H1 (cell line): ENCODE data around the gene C3AR1. TPM values are rescaled to one million over a fixed set of nuclear protein-coding genes. Genes with fewer than 3 reads are reported as not detected.

ENCODE experiments used
- CTCF ChIA-PET: fragments of 300-600 bp; sonication (Branson Sonifier 250); formaldehyde crosslinking; loops from one replicate; lab custom pipeline; 2021; ENCODE audit not compliant: partially characterized antibody; lab: Charles Lee
- POLR2A ChIA-PET: fragments of 300-600 bp; sonication (Branson Sonifier 250); formaldehyde crosslinking; loops from one replicate; lab custom pipeline; 2021; ENCODE audit warnings: inconsistent platforms; ENCODE audit not compliant: partially characterized antibody; lab: Charles Lee
- DNase-seq, 2 experiments: peaks; one replicate each; pipeline versions ENCODE4 v3.0.0 to v3.0.0-alpha.2; 2010 to 2022; ENCODE audit warnings: low spot score in 2 of 2, low read depth in 1 of 2, mixed read lengths in 1 of 2
- FAIRE-seq: peaks from 2 replicates; lab custom pipeline; 2011; peaks lifted over from hg19 to GRCh38; lab: Jason Lieb, UNC
- H2AFZ ChIP-seq: 2 replicates; pipeline ENCODE4 v1.8.1; 2012; ENCODE audit warnings: low read length, inconsistent platforms
- H2AK5ac ChIP-seq: 2 replicates; pipeline ENCODE4 v1.6.1; 2013; ENCODE audit warnings: low read depth, low read length
- H2BK120ac ChIP-seq: replicated peaks from 2 replicates; pipeline ENCODE3; 2013; ENCODE audit warnings: low read depth, low read length, inconsistent platforms
- H2BK12ac ChIP-seq: 2 replicates; pipeline ENCODE4 v1.6.1; 2013; ENCODE audit warnings: low read depth, low read length
- H2BK15ac ChIP-seq: 2 replicates; pipeline ENCODE4 v1.6.1; 2013; ENCODE audit warnings: low read length
- H2BK20ac ChIP-seq: 2 replicates; pipeline ENCODE4 v1.6.1; 2013; ENCODE audit warnings: low read length
- H2BK5ac ChIP-seq: 2 replicates; pipeline ENCODE4 v1.6.1; 2013; ENCODE audit warnings: low read depth, low read length
- H3K14ac ChIP-seq: 2 replicates; pipeline ENCODE4 v1.6.1; 2013; ENCODE audit warnings: inconsistent platforms; ENCODE audit not compliant: insufficient read length
- H3K18ac ChIP-seq: 2 replicates; pipeline ENCODE4 v1.6.1; 2013; ENCODE audit warnings: low read length; ENCODE audit errors: extremely low read depth
- H3K23ac ChIP-seq: 2 replicates; pipeline ENCODE4 v1.6.1; 2013; ENCODE audit warnings: inconsistent platforms; ENCODE audit not compliant: insufficient read length
- H3K23me2 ChIP-seq: 2 replicates; pipeline ENCODE4 v1.6.1; 2013; ENCODE audit warnings: low read depth, low read length
- H3K27ac ChIP-seq: 2 replicates; pipeline ENCODE4 v1.6.1; 2011; ENCODE audit warnings: low read depth, low read length, inconsistent platforms
- H3K27me3 ChIP-seq, 4 experiments: replicated peaks in 1 of 4; 1 replicate in 1 of 4; 2 replicates in 3 of 4; pipeline versions ENCODE4 v1.6.1 to v1.8.1; 2011 to 2013; ENCODE audit warnings: low read length in 3 of 4, mild to moderate bottlenecking in 3 of 4, inconsistent platforms in 2 of 4, mixed read lengths in 2 of 4, moderate library complexity in 1 of 4; ENCODE audit not compliant: control insufficient read depth in 3 of 4, insufficient read depth in 3 of 4; ENCODE audit errors: extremely low read depth in 1 of 4
- H3K36me3 ChIP-seq, 4 experiments: 2 replicates each; pipeline versions ENCODE4 v1.6.1 to v1.8.1; 2011 to 2013; ENCODE audit warnings: mild to moderate bottlenecking in 4 of 4, low read length in 3 of 4, moderate library complexity in 2 of 4, control low read depth in 1 of 4, inconsistent platforms in 1 of 4; ENCODE audit not compliant: insufficient read depth in 4 of 4, control insufficient read depth in 2 of 4
- H3K4ac ChIP-seq: replicated peaks from 2 replicates; pipeline ENCODE3; 2013; ENCODE audit warnings: low read length, low read depth, mixed read lengths, inconsistent platforms; ENCODE audit not compliant: insufficient read length
- H3K4me1 ChIP-seq, 4 experiments: replicated peaks in 1 of 4; 1 replicate in 1 of 4; 2 replicates in 3 of 4; pipeline versions ENCODE4 v1.6.1 to v1.8.1; 2011 to 2013; ENCODE audit warnings: low read length in 3 of 4, inconsistent platforms in 2 of 4, mixed read lengths in 1 of 4; ENCODE audit not compliant: insufficient read depth in 4 of 4, control insufficient read depth in 3 of 4
- H3K4me2 ChIP-seq, 2 experiments: 2 replicates each; pipeline versions ENCODE4 v1.6.1 to v1.8.1; 2011 to 2013; ENCODE audit warnings: low read depth in 2 of 2, low read length in 2 of 2, control low read depth in 1 of 2, inconsistent platforms in 1 of 2, mild to moderate bottlenecking in 1 of 2; ENCODE audit not compliant: insufficient read depth in 1 of 2
- H3K4me3 ChIP-seq, 4 experiments: fragments of 200-600, 300-600 bp in 1 of 4; sonication (generic), shearing (Covaris generic), sonication (Bioruptor Twin) in 1 of 4; 2 replicates each; pipeline versions ENCODE4 v1.5.1 to v1.8.1; 2011 to 2016; ENCODE audit warnings: low read length in 4 of 4, low read depth in 3 of 4, control low read depth in 2 of 4, inconsistent platforms in 2 of 4, mild to moderate bottlenecking in 2 of 4, mixed read lengths in 1 of 4, moderate library complexity in 1 of 4; ENCODE audit not compliant: insufficient read depth in 2 of 4; ENCODE audit errors: extremely low read depth in 1 of 4
- H3K56ac ChIP-seq: replicated peaks from 2 replicates; pipeline ENCODE3; 2013; ENCODE audit warnings: low read depth, mild to moderate bottlenecking, mixed read lengths, low read length, inconsistent platforms; ENCODE audit not compliant: insufficient read length
- H3K79me1 ChIP-seq: 2 replicates; pipeline ENCODE4 v1.6.1; 2013; ENCODE audit warnings: low read depth, low read length, control low read depth
- H3K79me2 ChIP-seq, 2 experiments: 2 replicates each; pipeline versions ENCODE4 v1.6.1 to v1.8.1; 2012 to 2013; ENCODE audit warnings: low read length in 2 of 2, mild to moderate bottlenecking in 2 of 2, inconsistent platforms in 1 of 2; ENCODE audit not compliant: insufficient read depth in 2 of 2, control insufficient read depth in 1 of 2
- H3K9ac ChIP-seq, 4 experiments: replicated peaks in 1 of 4; 1 replicate in 1 of 4; 2 replicates in 3 of 4; pipeline versions ENCODE4 v1.6.1 to v1.8.1; 2011 to 2013; ENCODE audit warnings: low read depth in 3 of 4, low read length in 3 of 4, control low read depth in 2 of 4, mild to moderate bottlenecking in 2 of 4, moderate library complexity in 2 of 4, inconsistent platforms in 1 of 4; ENCODE audit errors: extremely low read depth in 1 of 4
- H3K9me3 ChIP-seq, 2 experiments: 2 replicates each; pipeline versions ENCODE4 v1.6.1 to v1.8.1; 2012 to 2013; ENCODE audit warnings: mild to moderate bottlenecking in 2 of 2, moderate library complexity in 2 of 2, control low read depth in 1 of 2, inconsistent platforms in 1 of 2, low read depth in 1 of 2, low read length in 1 of 2, mixed read lengths in 1 of 2; ENCODE audit not compliant: insufficient read depth in 2 of 2
- H4K20me1 ChIP-seq, 2 experiments: replicated peaks in 1 of 2; 2 replicates each; pipeline versions ENCODE3 to v1.8.1; 2011 to 2013; ENCODE audit warnings: inconsistent platforms in 2 of 2, low read length in 2 of 2, mild to moderate bottlenecking in 1 of 2; ENCODE audit not compliant: insufficient read depth in 2 of 2, control insufficient read depth in 1 of 2
- H4K5ac ChIP-seq: 2 replicates; pipeline ENCODE4 v1.6.1; 2013; ENCODE audit warnings: low read length, low read depth, mixed read lengths, inconsistent platforms; ENCODE audit not compliant: insufficient read length
- H4K8ac ChIP-seq: 2 replicates; pipeline ENCODE4 v1.8.0; 2013; ENCODE audit warnings: mild to moderate bottlenecking, moderate library complexity, low read length, inconsistent platforms; ENCODE audit not compliant: insufficient read depth; ENCODE audit errors: extremely low read depth
- H4K91ac ChIP-seq: replicated peaks from 2 replicates; pipeline ENCODE3; 2013; ENCODE audit warnings: low read length, mixed read lengths, inconsistent platforms; ENCODE audit not compliant: insufficient read length
- ATF2 ChIP-seq: IDR thresholded peaks from 2 replicates; pipeline ENCODE4 v1.6.1; 2012; ENCODE audit warnings: low read length, inconsistent platforms
- JUN ChIP-seq: IDR thresholded peaks from 2 replicates; pipeline ENCODE4 v1.6.1; 2011; ENCODE audit warnings: low read depth, mild to moderate bottlenecking, improper control_type of control experiment, low read length
- KDM1A ChIP-seq: fragments of 200-600, 300-600 bp; sonication (generic); IDR thresholded peaks from 2 replicates; pipeline ENCODE4 v1.7.1; 2016; ENCODE audit warnings: mild to moderate bottlenecking, low read length, borderline replicate concordance
- MAFK ChIP-seq: IDR thresholded peaks from 2 replicates; pipeline ENCODE4 v1.6.1; 2012; ENCODE audit warnings: low read depth, mild to moderate bottlenecking, improper control_type of control experiment, low read length
- POLR2A ChIP-seq, 2 experiments: IDR thresholded peaks; 1 replicate in 1 of 2; 2 replicates in 1 of 2; pipeline ENCODE4 v1.6.1; 2011; ENCODE audit warnings: low read depth in 2 of 2, low read length in 2 of 2, mild to moderate bottlenecking in 2 of 2; ENCODE audit errors: control extremely low read depth in 1 of 2
- RBBP5 ChIP-seq: IDR thresholded peaks from 2 replicates; pipeline ENCODE4 v1.7.1; 2012; ENCODE audit warnings: low read depth, mild to moderate bottlenecking, inconsistent platforms, low read length, moderate library complexity, borderline replicate concordance
- RNF2 ChIP-seq: fragments of 200-900, 300-1000 bp; sonication (generic); IDR thresholded peaks from 2 replicates; pipeline ENCODE4 v1.7.1; 2016; ENCODE audit warnings: borderline replicate concordance, low read depth, mild to moderate bottlenecking, antibody characterized with exemption, low read length; ENCODE audit not compliant: poor library complexity, severe bottlenecking; ENCODE audit errors: missing control alignments
- RXRA ChIP-seq: IDR thresholded peaks from 2 replicates; pipeline ENCODE4 v1.6.1; 2011; ENCODE audit warnings: low read depth, mild to moderate bottlenecking, low read length, moderate library complexity; ENCODE audit not compliant: insufficient read depth
- TCF12 ChIP-seq: IDR thresholded peaks from 2 replicates; pipeline ENCODE4 v1.6.1; 2011; ENCODE audit warnings: low read depth, mild to moderate bottlenecking, low read length
- WGBS, 2 experiments: shearing (Covaris generic) in 1 of 2; methylation state at CpG; one replicate each; pipeline versions ENCODE4 v1.1.6 to v1.1.7; 2013 to 2015; ENCODE audit warnings: low lambda C conversion rate in 2 of 2, mixed read lengths in 2 of 2, inconsistent platforms in 1 of 2, low coverage in 1 of 2, missing lambda C conversion rate in 1 of 2; ENCODE audit not compliant: insufficient replicate concordance in 2 of 2, insufficient coverage in 1 of 2, insufficient read length in 1 of 2; ENCODE audit errors: extremely low coverage in 1 of 2, missing lambda C conversion rate in 1 of 2; 5-methylcytosine and 5-hydroxymethylcytosine counted together
- polyA plus RNA-seq, 7 experiments: library from polyadenylated mRNA; depleted of rRNA in 3 of 7; stranded (reverse) in 5 of 7; unstranded in 2 of 7; fragments of >200 nt in 5 of 7; fragments of 200-250 nt in 2 of 7; gene quantifications; 1 replicate in 5 of 7; 2 replicates in 1 of 7; 4 replicates in 1 of 7; pipeline versions ENCODE4 v1.2.1 to v1.2.3, GENCODE V29; 2011 to 2013; ENCODE audit warnings: missing spikeins in 2 of 7, mixed read lengths in 2 of 7
- total RNA-seq: library from RNA; stranded (reverse); fragmentation: NEBNext Ultra II Directional; extraction: Animal tissue kit (Norgen Biotek cat#: 25700); gene quantifications from 2 replicates; pipeline ENCODE4 v1.2.1, GENCODE V29; 2021
- TF ChIP-seq, protein P1 (sequence below), 3 experiments: IDR thresholded peaks; 1 replicate in 2 of 3; 2 replicates in 1 of 3; pipeline versions ENCODE4 v1.5.1 to v1.6.1; 2011; ENCODE audit warnings: low read length in 3 of 3, mild to moderate bottlenecking in 3 of 3, inconsistent platforms in 2 of 3, low read depth in 1 of 3, moderate library complexity in 1 of 3; ENCODE audit not compliant: insufficient read depth in 1 of 3; ENCODE audit errors: control extremely low read depth in 1 of 3

C3AR1 gene
- total and polyA plus RNA-seq, 2 of the 8 experiments (the other 6 are each of a cell fraction or from before 2014, with no cell fraction given): not detected

- no peak overlapping the region for H3K14ac ChIP-seq
- no peak overlapping the region for H3K56ac ChIP-seq
- no peak overlapping the region for H4K8ac ChIP-seq
- H3K4me3 ChIP-seq: no peak overlapping the region
- H2BK15ac ChIP-seq: no peak overlapping the region
- no peaks in the 10 kb centered on the region for H3K79me2 ChIP-seq
- no peak overlapping the region for H3K4ac ChIP-seq
- no peak overlapping the region for H2BK120ac ChIP-seq
- no peak overlapping the region for H2BK5ac ChIP-seq
- no peak overlapping the region for H4K91ac ChIP-seq
- FAIRE-seq (no peak), DNase-seq (no peak)
- H3K27ac ChIP-seq: no peak overlapping the region
- no peaks in the 10 kb centered on the region for H3K79me1 ChIP-seq
- H2BK20ac ChIP-seq: no peak overlapping the region
- H3K23ac ChIP-seq: no peak overlapping the region
- H2BK12ac ChIP-seq: no peak overlapping the region
- no peak overlapping the region for H2AK5ac ChIP-seq
- no peaks in the 10 kb centered on the region for H4K20me1 ChIP-seq
- no peaks in the 10 kb centered on the region for H3K23me2 ChIP-seq
- no peaks in the 10 kb centered on the region for H3K4me1 ChIP-seq
- POLR2A ChIA-PET: no interaction called here
- no peak overlapping the region for H4K5ac ChIP-seq
- H3K18ac ChIP-seq: no peak overlapping the region
- H3K36me3 ChIP-seq: peaks cover 2 to 29% (median 12%) of the 10 kb centered on the region in 4 experiments; a peak in 6 of 8 replicates
- no peak overlapping the region for H2AFZ ChIP-seq
- no peak overlapping the region for H3K9ac ChIP-seq
- no peaks in the 10 kb centered on the region for H3K9me3 ChIP-seq
- 87% methylated on average over 4 of the region's 5 CpGs; no CpG with 5 or more reads in 1 of the 2 experiments for WGBS, 2 experiments
- no peak overlapping the region for H3K4me2 ChIP-seq
- CTCF ChIA-PET: interaction anchor here (0.9 to 12.2 kb wide), 4 partner anchors 10 to 190 kb away, joined by 3 to 146 read pairs (median 4); no protein-coding TSS in a partner anchor
- H3K27me3 ChIP-seq: no peaks in the 10 kb centered on the region
- no peak for TF ChIP-seq POLR2A (IDR thresholded peaks at IDR 0.05; ENCODE audit: control extremely low read depth in 1 of 2, low read depth in 2 of 2, low read length in 2 of 2)
- no peak for TF ChIP-seq JUN
- TF ChIP-seq KDM1A: no peak
- TF ChIP-seq, protein P1, sequence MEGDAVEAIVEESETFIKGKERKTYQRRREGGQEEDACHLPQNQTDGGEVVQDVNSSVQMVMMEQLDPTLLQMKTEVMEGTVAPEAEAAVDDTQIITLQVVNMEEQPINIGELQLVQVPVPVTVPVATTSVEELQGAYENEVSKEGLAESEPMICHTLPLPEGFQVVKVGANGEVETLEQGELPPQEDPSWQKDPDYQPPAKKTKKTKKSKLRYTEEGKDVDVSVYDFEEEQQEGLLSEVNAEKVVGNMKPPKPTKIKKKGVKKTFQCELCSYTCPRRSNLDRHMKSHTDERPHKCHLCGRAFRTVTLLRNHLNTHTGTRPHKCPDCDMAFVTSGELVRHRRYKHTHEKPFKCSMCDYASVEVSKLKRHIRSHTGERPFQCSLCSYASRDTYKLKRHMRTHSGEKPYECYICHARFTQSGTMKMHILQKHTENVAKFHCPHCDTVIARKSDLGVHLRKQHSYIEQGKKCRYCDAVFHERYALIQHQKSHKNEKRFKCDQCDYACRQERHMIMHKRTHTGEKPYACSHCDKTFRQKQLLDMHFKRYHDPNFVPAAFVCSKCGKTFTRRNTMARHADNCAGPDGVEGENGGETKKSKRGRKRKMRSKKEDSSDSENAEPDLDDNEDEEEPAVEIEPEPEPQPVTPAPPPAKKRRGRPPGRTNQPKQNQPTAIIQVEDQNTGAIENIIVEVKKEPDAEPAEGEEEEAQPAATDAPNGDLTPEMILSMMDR (IDR thresholded peaks at IDR 0.05; ENCODE audit: control extremely low read depth in 1 of 3, insufficient read depth in 1 of 3, low read depth in 1 of 3, low read length in 3 of 3): no peak
- TF ChIP-seq MAFK: no peak
- no peak for TF ChIP-seq RNF2
- no peak for TF ChIP-seq RBBP5
- no peak for TF ChIP-seq ATF2
- no peak for TF ChIP-seq RXRA
- no peak for TF ChIP-seq TCF12
Measured at GRCh38 chr12:8047842-8048241, 18.3 kb downstream of the C3AR1 start.
